Stimulated activated CD8-positive, alpha-beta memory T cell treated with anti-CD3 and anti-CD28 coated beads, Interleukin-12 subunit alpha, Interleukin-12 subunit beta, amount 100 ng/mL, for 4 hours (primary cell): ENCODE measurements around the gene PDE10A.

Experiments used
- DNase-seq: peaks from one replicate; pipeline ENCODE4 v3.0.0-alpha.2; 2020; ENCODE audit warnings: low read depth

Gene PDE10A

DNA sequence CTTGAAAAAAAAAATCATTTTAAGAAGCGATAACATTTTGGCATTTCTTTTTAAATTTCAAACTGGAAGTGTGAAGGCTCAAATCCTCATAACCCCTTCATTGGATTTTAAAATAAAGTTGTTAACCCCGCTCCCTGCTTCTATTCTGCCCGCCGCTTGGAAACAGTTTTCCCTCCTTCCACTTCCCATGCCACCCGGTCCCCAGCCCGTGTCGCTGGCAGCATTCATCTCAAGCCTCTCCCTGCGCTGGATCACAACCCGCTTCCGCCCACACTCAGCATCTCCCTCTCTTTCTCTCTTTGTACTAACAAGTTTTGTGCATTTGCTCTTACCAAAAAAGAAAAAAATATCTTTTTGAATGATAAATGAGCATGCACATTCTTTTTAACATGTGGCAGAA lies 15.4 kb upstream of the PDE10A start:
- DNase-seq, result no peak

DNA sequence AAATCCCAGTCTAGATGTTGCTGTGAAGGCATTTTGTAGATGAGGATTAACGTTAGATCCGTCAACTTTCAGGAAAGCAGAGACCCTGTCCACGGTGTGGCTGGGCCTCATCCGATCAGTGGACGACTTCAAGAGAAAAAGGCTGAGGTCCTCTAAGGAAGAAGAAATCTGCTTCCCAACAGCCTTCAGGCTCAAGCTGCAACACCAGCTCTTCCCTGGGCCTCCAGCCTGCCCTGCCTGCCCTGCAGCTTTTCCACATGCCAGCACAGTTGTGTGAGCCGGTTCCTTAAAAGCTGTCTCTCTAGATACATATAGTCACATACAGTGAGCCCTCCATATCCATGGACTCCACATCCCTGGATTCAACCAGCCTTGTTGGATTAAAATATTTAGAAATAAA lies 14.1 kb upstream of the PDE10A start:
- no peak for DNase-seq

DNA sequence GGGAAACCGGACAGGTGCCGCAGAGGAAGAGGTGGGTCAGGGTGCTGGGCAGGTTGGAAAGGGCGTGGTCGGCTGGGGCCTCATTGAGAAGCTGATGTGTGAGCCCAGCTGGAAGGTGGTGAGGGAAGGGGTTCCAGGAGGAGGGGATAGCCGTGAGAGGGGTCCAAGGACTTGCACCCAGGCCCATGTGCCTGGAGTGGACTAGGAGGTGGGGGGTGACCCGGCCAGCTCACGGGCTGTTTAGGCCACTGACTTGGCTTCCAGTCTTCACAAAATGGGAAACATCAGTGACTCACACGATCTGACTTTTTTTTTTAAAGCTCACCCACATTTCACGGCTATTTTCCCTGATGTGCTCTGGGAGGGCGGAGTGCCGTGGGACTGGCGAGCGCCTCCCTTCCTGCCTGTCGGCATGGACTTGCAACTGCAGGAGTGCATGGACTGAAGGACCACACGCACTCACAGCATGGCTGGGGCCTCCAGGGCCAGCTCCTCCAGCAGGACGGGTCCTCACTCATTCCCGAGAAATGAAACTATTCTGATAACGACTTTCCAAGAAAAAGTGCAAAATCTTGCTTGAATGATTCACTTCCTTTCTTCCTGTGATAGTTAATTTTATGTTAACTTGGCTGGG lies 13.5 kb upstream of the PDE10A start:
- no peak for DNase-seq

DNA sequence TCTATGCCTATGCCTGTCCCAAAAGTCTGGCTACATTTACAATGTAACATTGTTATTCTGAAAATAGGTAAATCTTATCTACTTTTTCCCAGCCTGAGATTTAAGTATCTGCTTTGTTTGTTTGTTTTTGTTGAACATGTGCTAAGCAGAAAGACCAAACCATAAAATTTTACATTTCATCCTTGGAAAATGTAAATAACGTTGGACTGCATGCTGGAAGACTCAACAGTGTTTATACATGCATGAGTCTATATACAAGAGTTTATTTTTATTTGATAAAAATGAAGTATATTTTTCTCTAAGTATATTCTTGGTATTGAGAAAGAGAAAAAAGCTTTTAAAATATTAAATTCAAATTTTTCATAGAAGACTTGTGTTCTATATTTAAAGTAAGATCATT lies 12.1 kb upstream of the PDE10A start:
- DNase-seq, result no peak

DNA sequence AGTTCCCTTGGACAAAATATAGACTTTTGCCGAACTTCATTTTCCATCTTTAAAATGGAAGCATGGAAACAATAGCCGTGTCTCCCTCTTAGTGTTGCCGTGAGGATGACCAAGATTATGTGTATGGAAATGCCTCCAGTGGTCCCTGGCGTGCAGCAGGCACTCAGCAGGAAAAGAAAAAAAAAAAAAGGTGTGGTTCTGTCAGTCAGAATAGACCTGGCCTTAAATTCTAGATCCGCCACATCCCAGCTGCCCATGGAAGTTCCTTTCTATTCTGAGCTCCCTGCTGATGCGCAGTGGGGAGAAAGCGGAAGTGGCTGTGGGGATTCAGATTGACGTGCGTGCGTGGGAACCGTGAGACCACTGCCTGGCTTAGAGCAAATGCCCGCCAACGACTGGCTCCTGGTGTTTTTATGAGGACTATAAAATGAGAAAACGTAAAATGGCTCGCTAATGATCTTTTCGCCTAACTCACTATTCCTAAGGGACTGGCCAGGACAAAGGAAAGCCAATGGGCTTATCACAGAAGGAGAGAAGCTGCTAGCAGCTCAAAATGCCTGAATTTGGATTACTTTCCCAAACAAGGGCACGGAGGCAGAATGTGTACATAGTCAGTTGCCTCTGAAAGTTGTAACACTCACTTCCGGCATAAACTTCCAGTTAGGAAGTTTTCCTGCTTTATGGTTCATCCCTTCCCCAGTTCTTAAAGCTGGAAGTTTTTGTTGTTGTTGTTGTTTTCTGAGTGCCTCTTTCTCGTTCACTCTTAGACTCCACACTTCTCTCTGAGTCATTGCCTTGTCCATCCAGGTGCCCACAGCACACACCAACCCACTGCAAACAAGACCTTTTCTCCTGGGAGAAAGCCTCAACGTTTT lies 11.4 kb upstream of the PDE10A start:
- DNase-seq, result no peak

DNA sequence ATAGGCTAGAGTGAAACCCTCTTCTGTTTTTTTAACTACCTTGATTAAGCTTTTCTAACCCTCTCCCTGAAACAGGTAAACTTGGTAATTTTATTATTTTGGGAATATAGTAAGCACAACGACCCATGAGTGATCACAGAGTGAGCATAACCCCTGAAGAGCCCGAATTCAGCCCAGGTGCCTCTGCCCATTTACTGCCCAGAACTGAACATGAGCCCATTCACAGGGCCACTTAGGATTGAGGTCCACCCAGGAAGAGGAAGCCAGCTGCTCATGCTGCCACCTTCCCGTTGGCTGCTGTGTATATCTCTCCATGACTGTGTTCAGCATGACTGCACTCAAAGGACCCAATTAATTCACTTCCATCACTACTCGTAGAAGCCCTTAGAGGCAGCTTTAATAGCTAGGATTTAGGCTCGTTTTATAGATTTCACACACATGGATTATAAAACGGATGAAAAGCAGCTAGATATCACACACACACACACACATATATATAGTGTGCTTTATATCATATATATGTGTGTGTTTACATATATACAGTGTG lies 8.3 kb upstream of the PDE10A start:
- no peak for DNase-seq

DNA sequence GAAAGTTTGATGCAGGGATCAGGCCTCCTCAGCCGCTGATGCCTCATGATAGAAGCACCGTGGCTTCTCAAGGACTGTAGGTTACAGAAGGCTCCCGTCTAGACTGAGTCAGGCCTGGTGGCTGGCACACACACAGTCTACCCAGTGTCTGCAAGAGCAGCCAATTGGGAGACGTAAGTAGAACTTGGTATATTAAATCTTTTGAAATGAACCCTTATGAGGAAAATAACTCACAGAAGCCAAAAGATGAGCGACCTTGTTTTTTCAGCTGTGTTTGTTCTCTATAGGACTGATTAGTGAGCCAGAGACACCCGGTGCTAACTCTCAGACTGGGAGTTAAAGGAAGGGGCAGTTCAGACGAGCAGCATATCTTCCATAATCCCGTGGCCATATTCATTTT lies 5.9 kb upstream of the PDE10A start:
- no peak for DNase-seq

DNA sequence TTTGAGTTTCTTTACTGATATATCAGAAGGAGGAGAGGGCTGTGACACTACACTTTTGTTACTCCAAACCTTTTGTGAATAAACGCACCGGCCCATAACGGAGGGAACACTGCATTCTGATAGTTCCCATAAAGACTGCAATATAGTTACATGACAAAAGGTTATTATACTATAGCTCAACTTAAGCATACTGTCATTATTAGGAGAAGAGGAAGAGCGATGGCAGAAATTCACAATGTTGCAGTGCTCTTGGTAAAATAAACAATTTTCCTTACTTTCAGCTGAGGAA lies 2.3 kb upstream of the PDE10A start:
- no peak for DNase-seq

DNA sequence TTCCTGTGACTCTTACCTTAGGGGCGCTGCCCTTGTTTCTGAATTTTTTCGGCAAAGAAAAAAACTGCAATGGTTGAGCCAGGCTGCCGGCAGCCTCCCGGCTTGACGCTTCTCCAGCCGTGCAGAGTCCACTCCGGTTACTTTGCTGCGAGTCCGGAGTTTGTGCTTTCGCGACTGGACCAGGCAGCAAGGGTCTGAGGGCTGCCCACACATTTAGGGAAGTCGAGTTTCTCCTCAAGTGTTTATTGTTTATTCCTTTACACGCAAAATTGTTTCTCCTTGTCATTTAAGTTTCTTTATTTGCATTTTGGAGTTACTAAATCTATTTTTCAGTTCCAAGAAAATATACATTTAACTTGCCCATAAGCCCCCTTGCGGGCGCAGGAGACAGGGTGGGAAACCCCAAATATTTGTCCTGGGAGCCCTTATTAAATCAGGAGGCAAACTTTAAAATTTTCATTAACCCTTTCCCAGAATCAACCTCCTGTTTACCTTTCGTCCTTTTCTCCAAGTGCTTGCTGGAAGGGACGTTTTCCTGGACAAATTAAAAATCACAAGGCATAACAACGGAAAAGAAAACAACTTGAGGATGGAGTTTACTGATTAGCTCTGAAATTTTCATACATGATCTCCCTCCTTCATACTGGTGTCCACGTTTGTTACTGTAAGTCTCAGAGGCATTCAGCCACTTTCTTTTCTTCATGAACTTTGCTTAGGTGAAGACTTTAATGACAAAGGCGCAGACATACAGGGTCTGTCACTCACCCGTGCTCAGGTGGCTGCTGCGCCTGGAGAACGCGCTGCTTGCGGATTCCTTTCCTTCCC lies 1.7 kb upstream of the PDE10A start:
- DNase-seq, result no peak

DNA sequence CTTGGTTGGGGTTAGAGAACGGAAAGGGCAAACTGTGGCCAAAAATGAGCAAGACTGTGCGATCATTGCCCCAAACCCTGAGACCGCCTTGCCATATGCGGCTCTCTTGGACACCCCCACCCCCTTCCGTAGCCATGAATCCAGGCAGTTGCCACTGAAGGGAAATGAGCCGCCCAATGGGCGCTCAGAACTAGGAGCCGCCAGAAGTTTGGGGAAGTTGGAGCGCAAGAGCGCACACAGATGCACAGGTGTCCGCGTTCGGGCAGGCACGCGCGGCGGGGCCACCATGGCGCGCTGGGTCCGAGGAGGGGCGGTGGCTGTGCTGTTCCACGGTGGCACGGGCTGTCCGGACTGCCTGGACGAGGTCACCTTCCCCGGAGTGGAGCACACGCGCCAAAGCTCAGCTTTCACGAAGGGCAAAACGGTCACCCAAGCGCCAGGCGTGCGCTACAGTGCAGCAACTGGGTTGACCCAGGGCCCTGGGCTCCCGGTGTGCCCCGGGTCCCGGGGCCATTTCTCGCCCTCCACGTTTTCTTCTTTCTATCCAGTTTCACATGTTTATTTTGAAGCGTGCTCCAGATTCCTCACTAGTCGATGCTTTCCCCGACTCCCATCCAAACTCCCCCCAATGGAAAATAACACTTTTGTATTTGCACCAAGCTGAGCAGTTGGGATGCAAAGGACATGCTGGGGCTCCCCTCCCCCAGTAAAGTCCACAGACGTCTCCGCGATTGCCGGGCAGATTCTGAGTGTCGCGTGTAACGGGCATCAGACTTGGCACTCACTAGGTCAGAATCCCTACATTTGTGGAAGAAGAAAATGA lies 906 bp upstream of the PDE10A start:
- no peak for DNase-seq

DNA sequence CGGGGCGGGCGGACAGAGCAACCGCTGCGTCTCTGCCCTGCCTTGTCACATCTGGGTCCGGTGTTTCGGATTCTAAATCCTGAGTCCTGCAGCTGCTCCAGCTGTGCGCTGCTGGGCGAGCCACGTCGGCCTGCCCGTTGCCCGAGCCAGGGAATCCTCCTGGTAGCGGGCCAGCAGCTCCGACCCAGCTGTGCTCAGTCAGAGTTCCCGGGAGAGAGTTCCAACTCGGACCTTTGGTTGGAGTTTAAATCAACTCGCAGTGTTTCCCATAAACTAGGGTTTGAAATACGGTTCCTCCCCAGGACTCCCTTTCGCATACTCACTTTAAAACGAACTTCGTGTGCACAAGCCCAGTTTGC lies 315 bp upstream of the PDE10A start:
- no peak for DNase-seq

DNA sequence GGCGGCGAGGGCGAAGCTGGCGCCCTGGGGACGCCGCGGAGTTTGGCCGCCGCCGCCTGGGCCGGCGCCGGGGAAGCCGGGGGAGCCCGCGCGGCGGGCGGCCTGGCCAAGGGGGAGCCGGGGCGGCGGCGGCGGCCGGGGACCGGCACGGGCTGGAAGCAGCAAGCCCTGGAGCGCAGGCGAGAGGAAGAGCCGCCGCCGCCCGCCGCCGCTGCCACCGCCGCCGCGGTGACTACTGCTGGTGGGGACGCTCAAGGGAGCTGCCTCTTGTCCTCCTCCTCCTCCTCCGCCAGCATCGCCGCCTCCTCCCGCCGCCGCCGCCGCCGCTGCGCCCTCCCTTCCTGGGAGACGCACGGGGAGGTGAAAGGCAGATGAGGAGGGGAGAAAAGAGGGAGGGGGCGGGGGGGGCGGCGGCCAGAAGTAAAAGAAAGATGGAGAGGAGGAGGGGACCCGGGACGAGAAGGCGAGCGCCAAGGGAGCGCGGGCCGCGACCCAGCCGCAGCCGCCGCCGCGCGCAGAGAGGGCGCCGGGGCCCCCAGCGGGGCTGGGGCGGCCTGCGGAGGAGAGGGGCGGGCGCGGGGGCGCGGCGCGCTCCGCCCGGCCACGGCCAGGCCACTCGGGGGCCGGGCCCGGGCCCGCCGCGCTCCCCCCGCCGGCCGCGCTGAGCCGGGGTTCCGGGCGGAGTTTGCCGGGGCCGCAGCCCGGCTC lies 846 bp downstream of the PDE10A start:
- no peak for DNase-seq

DNA sequence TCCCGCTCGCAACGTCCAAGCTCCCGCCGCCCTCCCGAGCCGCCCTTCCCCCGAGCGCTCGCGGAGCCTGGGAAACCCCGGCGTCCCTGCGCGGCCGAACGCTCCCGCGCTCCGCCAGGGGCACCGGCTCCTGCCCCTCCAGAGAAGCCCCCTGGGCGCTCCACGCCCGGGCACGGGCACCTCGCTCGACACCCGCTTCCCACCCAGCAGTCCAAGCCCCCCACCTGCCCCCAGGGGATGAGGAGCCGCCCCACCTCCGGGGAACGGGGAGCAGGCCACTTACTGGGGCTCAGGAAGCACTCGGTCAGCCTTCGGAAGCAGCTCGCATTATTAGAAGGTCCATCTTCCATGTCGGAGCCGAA lies 1.4 kb downstream of the PDE10A start:
- no peak for DNase-seq

DNA sequence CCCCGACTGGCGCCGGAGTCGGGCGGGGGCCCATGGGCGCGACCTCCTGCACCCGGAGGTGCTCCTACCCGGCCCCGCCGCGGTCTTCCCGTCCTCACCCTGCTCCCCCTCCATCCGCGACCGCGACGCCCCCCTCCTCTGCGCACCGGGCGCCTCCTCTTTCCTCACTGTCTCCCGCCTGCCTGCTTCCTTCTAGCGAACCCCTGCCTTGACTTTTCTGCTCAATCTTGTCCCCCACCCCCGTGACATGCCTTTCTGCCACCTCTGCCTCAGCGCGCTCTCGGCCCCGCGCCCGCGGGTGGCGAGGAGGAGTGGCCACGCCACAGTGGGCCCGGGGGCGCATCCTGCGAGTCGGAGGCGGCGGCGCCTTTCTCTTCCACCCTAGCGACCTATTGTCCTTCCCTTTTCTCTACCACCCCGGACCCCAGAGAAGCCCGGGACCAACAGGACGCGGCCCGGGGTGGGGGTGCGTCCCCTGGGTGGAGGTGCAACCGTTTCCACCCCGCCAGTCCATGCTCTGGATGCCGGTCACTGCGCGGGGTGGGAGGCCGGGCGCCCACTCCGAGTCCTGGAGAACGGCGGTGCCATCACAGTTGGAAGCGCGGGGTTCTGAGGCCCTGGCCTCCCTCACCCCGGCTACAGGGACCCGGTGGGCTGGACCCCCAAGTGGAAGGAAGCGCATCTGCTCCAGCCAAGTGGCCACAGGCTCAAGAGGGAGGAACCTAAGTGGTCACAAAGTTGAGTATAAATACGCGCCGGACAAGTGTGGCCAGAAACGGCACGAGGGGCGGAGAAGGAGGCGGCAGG lies 2.0 kb downstream of the PDE10A start:
- DNase-seq, result no peak

DNA sequence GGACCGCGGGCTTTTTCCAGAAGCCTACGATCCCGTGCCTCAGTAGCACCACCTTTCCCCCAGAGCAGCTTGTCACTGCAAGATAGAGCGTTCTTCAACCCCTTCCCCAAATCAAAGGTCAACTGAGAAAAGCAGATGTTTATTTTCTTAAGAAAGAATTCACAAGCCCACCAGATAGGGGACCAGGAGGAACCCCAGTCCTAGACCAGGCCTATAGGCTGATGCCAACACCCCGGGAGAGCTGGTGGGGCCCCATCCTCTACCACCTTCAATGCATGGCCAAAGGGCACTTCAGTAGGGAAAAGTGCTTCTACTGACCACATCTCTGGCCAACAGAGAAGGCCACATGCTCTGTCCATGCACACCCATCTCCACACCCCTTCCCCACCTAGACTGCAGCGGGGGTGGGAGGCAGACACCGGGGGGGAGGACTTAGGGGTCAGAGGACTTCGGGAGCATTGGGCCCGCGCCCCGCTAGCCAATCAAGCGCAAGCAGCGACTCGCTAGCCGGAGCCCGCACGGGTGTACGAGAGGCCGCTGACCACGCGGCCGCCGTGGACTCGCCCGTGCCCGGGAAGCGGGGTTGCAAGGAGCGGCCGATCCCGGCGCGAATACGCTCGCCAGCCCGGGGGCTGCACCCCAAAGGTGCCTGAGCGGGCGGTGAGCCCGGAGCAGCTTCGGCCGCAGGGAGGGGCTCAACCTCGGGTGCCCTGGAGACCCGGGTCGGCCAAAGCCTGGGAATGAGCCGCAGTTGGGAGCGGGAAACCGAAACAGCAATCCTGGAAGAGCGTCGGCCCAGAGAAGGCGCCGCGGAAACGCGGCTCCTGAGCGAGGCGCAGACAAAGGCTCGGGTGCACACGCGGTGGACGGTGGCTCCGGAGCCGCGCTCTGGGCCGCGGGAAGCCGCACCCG lies 2.8 kb downstream of the PDE10A start:
- DNase-seq, result no peak

DNA sequence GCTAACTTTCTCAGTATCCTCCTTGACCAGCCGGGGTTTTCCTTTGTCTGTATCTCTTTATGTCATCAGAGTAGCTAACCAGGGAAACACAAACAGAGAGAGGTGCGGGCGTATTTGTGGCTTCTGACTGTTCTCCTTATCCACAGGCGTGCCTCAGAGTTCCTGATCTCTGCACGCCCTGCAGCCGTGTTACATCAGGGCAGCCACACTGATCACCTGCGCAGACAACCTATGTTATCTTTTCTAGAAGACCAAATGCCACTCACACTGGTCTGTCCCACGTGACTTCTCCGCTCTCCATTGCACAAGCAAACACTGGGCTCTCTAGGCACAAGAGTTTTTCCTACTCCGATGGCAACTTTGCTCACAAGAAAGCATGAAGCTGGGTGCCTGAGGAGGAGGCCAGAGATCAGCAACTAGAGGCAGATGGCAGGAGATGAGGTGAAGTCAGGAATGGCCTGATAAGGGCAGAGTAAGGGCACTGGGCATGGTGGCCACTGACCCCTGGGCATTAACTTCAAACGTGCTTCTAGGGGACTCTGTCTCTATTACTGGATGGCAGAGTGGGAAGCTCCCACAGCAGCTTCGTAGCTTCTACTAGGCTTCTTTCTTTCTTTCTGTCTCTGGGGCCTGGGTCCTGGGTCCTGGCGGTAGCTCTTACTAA lies 4.5 kb downstream of the PDE10A start:
- no peak for DNase-seq

DNA sequence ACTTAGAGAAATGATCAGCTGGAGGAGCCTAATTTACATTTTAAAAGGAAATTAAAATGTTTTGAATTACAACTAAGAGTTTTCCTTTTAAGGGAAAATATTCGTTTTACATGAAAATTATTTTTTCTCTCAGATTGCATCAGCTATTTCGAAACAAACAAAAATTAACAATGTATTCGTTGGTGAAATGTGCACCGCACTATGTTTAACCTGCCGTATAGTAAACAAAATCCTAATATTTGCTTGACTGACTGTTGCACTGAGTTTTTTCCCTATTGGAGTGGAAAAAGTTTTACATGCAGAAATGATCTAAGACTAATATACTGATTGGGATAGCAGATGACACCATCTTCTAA lies 5.7 kb downstream of the PDE10A start:
- DNase-seq, result no peak

DNA sequence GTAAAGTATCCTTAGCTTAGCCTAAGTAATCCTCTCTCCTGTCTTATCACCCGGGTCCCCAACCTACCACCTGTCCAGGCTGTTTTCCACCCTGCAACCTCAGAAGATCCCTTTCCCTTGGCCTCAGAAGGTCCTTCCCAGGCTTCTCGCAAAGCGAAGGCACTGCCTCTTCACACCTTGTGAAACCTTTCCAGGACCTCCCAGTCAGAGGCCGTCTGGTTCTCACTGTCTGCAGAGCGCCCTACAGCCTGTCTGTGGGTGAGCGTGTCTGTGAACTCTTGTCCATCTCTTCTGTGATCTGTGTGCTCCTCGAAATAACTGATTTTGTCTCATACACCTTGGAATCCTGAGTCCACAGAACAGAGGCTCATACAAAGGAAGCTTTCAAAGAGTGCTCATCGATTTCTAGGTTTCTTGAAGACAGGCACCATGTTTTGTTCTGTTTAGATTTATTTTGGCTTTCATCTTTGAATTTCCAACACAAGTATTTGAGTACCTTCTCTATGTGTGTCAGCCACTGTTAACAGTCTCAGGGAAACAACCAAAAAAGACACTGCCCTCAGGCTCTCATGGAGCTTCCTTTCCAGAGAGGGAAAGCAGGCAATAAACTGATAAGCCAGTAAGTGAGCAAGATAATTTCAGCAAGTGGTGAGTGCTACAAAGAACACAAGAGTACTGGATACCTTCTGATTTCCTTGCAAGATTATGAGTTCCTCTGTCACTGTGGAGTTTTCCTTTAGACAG lies 6.3 kb downstream of the PDE10A start:
- DNase-seq, result no peak
